Lower leg skin (tissue), 3 donors: ENCODE measurements around the gene METTL16.

Experiments used
- POLR2A ChIP-seq, 2 donors: fragments of 450-650 bp; IDR thresholded peaks; one replicate each; pipeline ENCODE4 v1.6.1; 2016 to 2017; ENCODE audit warnings: antibody characterized with exemption in 2 of 2, mild to moderate bottlenecking in 1 of 2, moderate library complexity in 1 of 2
- TF ChIP-seq, protein P1 (sequence below), 3 donors: fragments of 450-650 bp; IDR thresholded peaks; one replicate each; pipeline ENCODE4 v1.5.1; 2016; ENCODE audit warnings: antibody characterized with exemption in 3 of 3, mild to moderate bottlenecking in 3 of 3, moderate library complexity in 2 of 3

DNA sequence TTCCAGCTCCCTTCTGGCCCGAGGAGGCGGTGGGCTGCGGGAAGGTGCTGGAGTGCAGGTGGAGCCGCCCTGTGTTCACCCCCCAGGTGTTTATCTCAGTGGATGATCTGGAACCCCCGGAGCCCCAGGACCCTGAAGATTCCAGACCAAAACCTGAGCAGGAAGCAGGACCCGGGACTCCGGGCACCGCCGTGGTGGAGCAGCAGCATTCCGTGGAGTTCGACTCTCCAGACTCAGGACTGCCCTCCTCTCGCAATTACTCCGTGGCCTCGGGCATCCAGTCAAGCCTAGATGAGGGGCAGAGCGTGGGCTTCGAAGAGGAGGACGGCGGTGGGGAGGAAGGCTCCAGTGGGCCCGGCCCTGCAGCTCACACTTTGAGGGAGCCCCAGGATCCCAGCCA is 136.3 kb downstream of the METTL16 start:
- TF ChIP-seq, protein P1, sequence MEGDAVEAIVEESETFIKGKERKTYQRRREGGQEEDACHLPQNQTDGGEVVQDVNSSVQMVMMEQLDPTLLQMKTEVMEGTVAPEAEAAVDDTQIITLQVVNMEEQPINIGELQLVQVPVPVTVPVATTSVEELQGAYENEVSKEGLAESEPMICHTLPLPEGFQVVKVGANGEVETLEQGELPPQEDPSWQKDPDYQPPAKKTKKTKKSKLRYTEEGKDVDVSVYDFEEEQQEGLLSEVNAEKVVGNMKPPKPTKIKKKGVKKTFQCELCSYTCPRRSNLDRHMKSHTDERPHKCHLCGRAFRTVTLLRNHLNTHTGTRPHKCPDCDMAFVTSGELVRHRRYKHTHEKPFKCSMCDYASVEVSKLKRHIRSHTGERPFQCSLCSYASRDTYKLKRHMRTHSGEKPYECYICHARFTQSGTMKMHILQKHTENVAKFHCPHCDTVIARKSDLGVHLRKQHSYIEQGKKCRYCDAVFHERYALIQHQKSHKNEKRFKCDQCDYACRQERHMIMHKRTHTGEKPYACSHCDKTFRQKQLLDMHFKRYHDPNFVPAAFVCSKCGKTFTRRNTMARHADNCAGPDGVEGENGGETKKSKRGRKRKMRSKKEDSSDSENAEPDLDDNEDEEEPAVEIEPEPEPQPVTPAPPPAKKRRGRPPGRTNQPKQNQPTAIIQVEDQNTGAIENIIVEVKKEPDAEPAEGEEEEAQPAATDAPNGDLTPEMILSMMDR (IDR thresholded peaks at IDR 0.05): no peak
- TF ChIP-seq POLR2A (IDR thresholded peaks at IDR 0.05): no peak
